Psoas muscle (tissue), 8 donors: ENCODE data around the gene CFAP299. TPM values are rescaled to one million over a fixed set of nuclear protein-coding genes. Genes with fewer than 3 reads are reported as not detected.

Experiments used
- ATAC-seq, 4 donors: fragments of 200-7000 bp; cut with Tn5 transposase; one replicate each; pipeline ENCODE4 v1.9.1; 2020; ENCODE audit warnings: moderate library complexity in 3 of 4, mild to moderate bottlenecking in 2 of 4
- DNase-seq, 2 donors: peaks; one replicate each; pipeline ENCODE4 v3.0.0-alpha.2; 2020
- H3K27ac ChIP-seq: fragments of 200-600 bp; one replicate; pipeline ENCODE4 v1.8.0; 2022
- H3K27me3 ChIP-seq, 3 donors: fragments of 200-600 bp in 1 of 3; one replicate each; pipeline versions ENCODE4 v1.6.1 to v1.8.0; 2013 to 2022; ENCODE audit warnings: low read length in 2 of 3, mild to moderate bottlenecking in 2 of 3, moderate library complexity in 1 of 3; ENCODE audit not compliant: insufficient read depth in 3 of 3
- H3K36me3 ChIP-seq, 2 donors: fragments of 200-600 bp in 1 of 2; one replicate each; pipeline versions ENCODE4 v1.6.1 to v1.8.0; 2013 to 2022; ENCODE audit warnings: low read depth in 1 of 2, mild to moderate bottlenecking in 1 of 2, moderate library complexity in 1 of 2; ENCODE audit not compliant: insufficient read depth in 1 of 2
- H3K4me1 ChIP-seq: fragments of 200-600 bp; one replicate; pipeline ENCODE4 v1.8.0; 2022
- H3K4me3 ChIP-seq: fragments of 200-600 bp; one replicate; pipeline ENCODE4 v1.8.0; 2022; ENCODE audit warnings: mild to moderate bottlenecking
- H3K9me3 ChIP-seq: fragments of 200-600 bp; one replicate; pipeline ENCODE4 v1.8.0; 2022
- WGBS, 3 donors: extraction: QIAGEN DNeasy Blood & Tissue Kit; methylation state at CpG; one replicate each; pipeline versions ENCODE4 v1.1.6 to v1.1.7; 2013; 5-methylcytosine and 5-hydroxymethylcytosine counted together
- intact Hi-C, 2 donors: fragments of 100-400 bp; cut with DNase I; formaldehyde crosslinking; loops; one replicate each; pipeline versions ENCODE4 v1.11.0 to v1.14.2; 2022
- polyA plus RNA-seq, 3 donors: library from polyadenylated mRNA; stranded (reverse); fragments of 200-250 nt; gene quantifications; one replicate each; pipeline ENCODE4 v1.2.3, GENCODE V29; 2013
- total RNA-seq, 4 donors: library from RNA; stranded (reverse); fragmentation: NEBNext Ultra II Directional in 2 of 4; extraction: Animal tissue kit (Norgen Biotek cat#: 25700) in 2 of 4; gene quantifications; one replicate each; pipeline versions ENCODE4 v1.2.1 to v1.2.4, GENCODE V29; 2021 to 2023
- TF ChIP-seq, protein P1 (sequence below): fragments of 200-600 bp; IDR thresholded peaks from one replicate; pipeline ENCODE4 v1.8.0; 2022; ENCODE audit warnings: antibody characterized with exemption
- donor health status: healthy with polysubstance abuse.
- donor health status: DM: no; HTN: no; CAD: no; lungs with moderate emphysema.
- donor health status: Bipolar disorder and iron deficiency.
- donor health status: healthy.
- donor health status: DM: yes; HTN: yes; CAD: no.
- donor health status: DM: no; HTN: no; CAD: no.
- donor health status: DM: no; HTN: no; CAD: no.
- donor health status: DM: yes; HTN: yes; CAD: no.

The CFAP299 gene
- total and polyA plus RNA-seq, 7 donors: not detected

DNA sequence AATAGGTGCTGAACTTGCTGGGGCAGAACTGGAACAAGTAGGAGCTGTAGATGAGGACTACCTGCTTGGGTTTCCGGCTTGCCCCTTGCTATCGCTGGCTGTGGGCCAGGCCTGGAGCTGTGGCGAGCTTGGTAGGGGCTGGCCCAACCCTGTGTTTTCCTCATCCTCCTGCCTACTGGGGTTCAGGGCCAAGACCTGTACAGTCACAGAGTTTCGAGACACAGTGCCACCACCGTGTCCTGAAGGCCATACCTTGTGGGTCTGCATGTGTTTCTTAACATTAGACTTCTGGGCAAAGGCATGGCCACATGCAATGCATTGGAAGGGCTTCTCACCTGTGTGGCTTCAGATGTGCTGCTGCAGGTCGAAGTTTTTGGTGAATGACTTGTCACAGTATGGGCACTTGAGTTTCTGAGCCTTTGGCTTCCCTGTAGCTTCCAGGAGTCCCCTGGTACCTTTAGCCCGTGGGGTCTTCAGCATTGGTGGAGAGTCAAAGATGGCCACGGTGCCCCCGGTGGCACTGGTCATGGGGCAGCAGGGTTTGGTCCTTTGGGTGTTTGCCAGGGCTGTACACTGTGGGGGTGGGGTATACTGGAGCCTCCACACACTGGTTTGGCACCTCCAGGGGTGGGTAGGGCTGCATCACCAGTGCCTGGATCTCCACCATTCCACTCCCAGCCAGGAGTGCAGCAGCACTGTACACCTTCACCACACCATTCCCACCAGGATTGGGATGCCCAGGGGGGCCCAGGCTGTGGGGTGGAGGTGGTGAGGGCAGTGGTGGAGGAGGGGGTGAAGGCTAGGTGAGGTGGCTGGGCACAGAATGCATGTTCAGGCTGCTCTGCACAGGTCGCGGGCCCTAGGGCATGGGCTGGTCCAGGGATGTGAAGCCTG, 52.1 kb downstream of the CFAP299 start:
- ATAC-seq (no peak), DNase-seq (no peak)
- Histone ChIP-seq H3K4me1 (no peaks in the 10 kb centered on the region), H3K9me3 (no peaks in the 10 kb centered on the region), H3K27ac (no peak overlapping the region), H3K27me3 (no peaks in the 10 kb centered on the region), H3K36me3 (no peaks in the 10 kb centered on the region), H3K4me3 (no peak overlapping the region)
- 87 to 91% (median 87%) methylated on average over 11 of the region's 11 CpGs for WGBS, 3 donors
- intact Hi-C loops: no loop called here
- TF ChIP-seq, protein P1, sequence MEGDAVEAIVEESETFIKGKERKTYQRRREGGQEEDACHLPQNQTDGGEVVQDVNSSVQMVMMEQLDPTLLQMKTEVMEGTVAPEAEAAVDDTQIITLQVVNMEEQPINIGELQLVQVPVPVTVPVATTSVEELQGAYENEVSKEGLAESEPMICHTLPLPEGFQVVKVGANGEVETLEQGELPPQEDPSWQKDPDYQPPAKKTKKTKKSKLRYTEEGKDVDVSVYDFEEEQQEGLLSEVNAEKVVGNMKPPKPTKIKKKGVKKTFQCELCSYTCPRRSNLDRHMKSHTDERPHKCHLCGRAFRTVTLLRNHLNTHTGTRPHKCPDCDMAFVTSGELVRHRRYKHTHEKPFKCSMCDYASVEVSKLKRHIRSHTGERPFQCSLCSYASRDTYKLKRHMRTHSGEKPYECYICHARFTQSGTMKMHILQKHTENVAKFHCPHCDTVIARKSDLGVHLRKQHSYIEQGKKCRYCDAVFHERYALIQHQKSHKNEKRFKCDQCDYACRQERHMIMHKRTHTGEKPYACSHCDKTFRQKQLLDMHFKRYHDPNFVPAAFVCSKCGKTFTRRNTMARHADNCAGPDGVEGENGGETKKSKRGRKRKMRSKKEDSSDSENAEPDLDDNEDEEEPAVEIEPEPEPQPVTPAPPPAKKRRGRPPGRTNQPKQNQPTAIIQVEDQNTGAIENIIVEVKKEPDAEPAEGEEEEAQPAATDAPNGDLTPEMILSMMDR: no peak

DNA sequence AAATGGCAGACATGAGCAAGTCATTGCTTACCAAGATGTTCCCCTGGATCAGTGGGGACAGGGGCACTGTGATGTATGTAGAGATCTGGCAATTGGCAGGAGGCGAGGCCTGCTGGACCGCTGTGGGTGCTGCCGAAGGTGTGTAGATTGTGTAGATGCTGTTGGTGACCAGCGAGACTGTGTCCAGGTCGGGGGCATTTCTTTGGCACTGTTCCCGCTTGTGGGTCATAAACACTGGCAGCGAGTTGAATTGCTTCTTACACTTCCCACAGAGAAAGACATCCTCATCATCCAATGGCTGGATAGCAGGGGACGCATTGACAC, 52.7 kb downstream of the CFAP299 start:
- no peaks in the 10 kb centered on the region for H3K36me3 ChIP-seq
- no peak overlapping the region for H3K27ac ChIP-seq
- no peaks in the 10 kb centered on the region for H3K27me3 ChIP-seq
- ATAC-seq: no peak
- WGBS, 3 donors: 86 to 97% (median 86%) methylated on average over 8 of the region's 8 CpGs
- intact Hi-C loops: no loop called here
- no peak overlapping the region for H3K4me3 ChIP-seq
- TF ChIP-seq, protein P1: no peak
- DNase-seq: peak in 1 of 2 donors; percentile 34
- no peaks in the 10 kb centered on the region for H3K4me1 ChIP-seq
- no peaks in the 10 kb centered on the region for H3K9me3 ChIP-seq

DNA sequence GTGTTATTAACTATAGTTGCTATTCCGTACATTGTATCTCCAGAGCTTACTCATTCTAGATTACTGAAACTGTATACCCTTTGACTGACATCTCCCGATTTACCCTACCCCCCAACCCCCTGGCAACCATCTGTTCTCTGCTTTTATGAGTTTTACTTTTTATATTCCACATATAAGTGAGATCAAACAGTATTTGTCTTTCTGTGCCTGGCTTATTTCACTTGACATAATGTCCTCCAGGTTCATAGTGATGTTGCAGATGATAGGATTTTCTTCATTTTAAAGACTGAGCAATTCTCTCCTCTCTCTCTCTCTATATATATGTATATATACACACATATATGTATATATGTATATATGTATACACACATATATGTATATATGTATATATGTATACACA, 54.6 kb downstream of the CFAP299 start:
- TF ChIP-seq, protein P1: no peak
- no peaks in the 10 kb centered on the region for H3K9me3 ChIP-seq
- DNase-seq: no peak
- no peaks in the 10 kb centered on the region for H3K27me3 ChIP-seq
- H3K36me3 ChIP-seq: no peaks in the 10 kb centered on the region
- 89 to 90% (median 90%) methylated on average over 2 of the region's 2 CpGs for WGBS, 3 donors
- no peak overlapping the region for H3K4me3 ChIP-seq
- no peak for ATAC-seq
- no peak overlapping the region for H3K27ac ChIP-seq
- intact Hi-C loops: no loop called here
- H3K4me1 ChIP-seq: no peaks in the 10 kb centered on the region

DNA sequence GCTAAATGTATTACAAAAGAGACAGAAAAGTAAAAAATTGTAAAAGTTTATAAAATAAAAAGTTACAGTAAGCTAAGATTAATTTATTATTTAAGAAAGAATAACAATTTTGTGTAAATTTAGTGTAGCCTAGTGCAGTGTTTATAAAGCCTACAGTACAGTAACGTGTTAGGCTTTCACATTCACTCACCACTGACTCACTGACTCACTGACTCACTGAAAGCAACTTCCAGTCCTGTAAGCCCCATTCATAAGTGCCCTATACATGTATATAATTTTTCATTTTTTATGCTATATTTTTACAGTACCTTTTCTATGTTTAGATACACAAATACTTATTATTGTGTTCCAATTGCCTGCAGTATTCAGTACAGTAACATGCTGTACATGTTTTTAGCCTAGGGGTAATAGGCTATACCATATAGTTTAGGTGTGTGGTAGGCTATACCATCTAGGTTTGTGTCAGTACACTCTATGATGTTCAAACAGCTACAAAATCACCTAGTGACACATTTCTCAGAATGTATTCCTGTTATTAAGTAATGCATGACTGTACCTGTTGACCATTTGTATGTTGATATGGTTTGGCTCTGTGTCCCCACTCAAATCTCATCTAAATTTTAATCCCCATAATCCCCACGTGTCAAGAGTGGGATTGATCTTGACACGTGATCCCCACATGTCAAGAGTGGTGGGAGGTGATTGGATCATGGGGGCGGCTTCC, 57.9 kb downstream of the CFAP299 start:
- DNase-seq: no peak
- no peaks in the 10 kb centered on the region for H3K36me3 ChIP-seq
- no peak for ATAC-seq
- H3K4me1 ChIP-seq: no peaks in the 10 kb centered on the region
- H3K27ac ChIP-seq: no peak overlapping the region
- no peaks in the 10 kb centered on the region for H3K27me3 ChIP-seq
- H3K4me3 ChIP-seq: no peak overlapping the region
- 61 to 75% (median 68%) methylated on average over 4 of the region's 4 CpGs for WGBS, 3 donors
- no peaks in the 10 kb centered on the region for H3K9me3 ChIP-seq
- intact Hi-C loops: no loop called here
- TF ChIP-seq, protein P1: no peak
